Renal pelvis (tissue), 4 donors: ENCODE data around the gene PTK7. TPM values are rescaled to one million over a fixed set of nuclear protein-coding genes. Genes with fewer than 3 reads are reported as not detected.
"Not testable (repeated sequence)": the region's sequence is repeated elsewhere in the genome, so short reads cannot be mapped to it uniquely, and the experiment has no call there.

Experiments
- DNase-seq: peaks from one replicate; pipeline ENCODE4 v3.0.0-alpha.2; 2013
- polyA plus RNA-seq, 3 donors: library from polyadenylated mRNA; unstranded; fragments of 120-200 nt; gene quantifications; one replicate each; pipeline ENCODE4 v1.2.1, GENCODE V29; 2013; ENCODE audit not compliant: insufficient read length in 3 of 3

The PTK7 gene
- polyA plus RNA-seq, 3 donors: 229 to 267 (median 251) TPM

DNA sequence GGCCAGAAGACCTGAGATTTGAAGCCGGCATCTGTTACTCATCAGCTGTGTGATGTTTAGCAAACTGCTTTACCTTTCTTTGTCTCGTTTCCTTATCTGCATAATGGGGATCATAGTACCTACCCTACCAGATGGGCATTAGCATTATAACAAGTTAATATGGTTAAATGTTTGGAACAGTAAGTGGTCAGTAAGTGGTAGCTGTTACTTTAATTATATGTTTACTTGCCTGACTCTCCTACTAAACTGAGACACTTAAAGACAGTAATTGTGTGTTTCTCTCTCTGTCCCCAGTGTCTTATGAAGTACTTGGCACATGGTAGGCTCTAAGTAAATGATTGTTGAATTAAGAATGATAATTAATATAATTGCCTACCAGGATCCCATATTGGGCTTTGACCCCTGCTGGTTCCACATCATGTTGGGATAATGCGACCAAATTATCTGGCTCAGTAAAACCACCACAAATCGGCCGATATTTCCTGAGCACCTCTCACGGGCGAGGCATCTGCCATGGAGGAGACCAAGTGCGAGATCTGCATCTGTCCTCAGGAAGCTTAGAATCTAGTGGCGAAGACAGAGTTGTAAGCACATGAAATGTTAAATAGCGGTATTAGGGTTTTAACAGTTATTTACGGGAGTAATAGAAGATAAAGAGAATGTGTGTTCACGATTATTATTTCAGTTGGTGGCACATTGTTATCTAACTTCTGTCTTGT lies 31.4 kb downstream of the PTK7 start:
- DNase-seq: no peak

GRCh38 chr6:43113431-43114260 lies 37.5 kb downstream of the PTK7 start:
- no peak for DNase-seq

- no peak for DNase-seq
Observed at GRCh38 chr6:43115365-43115764, 39.3 kb downstream of the PTK7 start.

GRCh38 chr6:43117466-43117865 lies 41.4 kb downstream of the PTK7 start:
- not testable (repeated sequence) for DNase-seq

DNA sequence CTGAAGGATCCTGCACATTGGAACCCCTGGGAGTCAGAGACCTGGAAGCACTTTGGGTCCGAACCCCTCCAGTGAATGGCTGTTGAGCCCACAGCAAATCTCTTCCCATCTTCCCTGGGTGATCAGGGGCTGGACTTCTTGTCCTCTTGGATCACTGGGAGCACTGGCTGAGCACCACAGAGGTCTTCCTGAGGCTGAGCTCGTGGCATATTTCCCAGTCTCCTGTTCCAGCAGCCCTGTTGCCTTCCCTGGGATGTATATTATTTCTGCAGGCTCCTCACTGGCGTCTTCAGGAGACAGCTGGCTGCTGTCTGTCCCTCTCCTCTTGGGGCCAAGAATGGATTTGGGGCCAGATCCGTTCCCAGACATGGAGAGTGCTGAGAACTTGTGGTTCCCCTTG lies 43.4 kb downstream of the PTK7 start:
- DNase-seq: no peak

DNA sequence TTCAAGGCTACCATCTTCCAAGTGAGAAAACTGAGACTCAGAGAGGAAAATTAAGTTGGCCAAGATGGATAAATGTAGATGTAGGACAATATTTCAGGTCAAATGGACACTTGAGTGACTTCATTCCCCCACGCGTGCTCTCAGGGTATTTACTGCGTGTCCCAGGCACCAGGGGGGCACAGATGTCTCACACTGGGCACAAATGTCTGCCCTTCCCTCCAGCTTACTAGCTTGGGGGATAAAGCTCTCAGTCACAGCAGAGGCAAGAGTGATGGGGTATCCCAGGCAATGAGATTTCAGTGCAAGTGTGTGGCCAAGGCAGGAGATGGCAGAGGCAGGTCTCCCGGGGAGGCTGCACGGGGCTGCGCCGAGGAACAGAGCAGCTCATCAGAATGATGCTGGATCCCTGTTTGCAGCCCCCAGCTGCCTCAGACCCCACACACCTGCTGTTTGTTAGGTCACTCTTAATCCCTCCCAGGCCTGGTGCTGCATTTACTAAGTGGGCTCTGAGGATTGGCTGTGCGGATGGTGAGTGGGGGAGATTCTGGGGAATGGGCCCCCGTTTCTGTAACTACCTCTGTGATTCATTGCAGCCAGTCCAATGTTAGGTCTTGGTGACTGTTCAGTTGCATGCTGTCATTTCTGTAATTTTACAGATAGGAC lies 44.1 kb downstream of the PTK7 start:
- DNase-seq: no peak

DNA sequence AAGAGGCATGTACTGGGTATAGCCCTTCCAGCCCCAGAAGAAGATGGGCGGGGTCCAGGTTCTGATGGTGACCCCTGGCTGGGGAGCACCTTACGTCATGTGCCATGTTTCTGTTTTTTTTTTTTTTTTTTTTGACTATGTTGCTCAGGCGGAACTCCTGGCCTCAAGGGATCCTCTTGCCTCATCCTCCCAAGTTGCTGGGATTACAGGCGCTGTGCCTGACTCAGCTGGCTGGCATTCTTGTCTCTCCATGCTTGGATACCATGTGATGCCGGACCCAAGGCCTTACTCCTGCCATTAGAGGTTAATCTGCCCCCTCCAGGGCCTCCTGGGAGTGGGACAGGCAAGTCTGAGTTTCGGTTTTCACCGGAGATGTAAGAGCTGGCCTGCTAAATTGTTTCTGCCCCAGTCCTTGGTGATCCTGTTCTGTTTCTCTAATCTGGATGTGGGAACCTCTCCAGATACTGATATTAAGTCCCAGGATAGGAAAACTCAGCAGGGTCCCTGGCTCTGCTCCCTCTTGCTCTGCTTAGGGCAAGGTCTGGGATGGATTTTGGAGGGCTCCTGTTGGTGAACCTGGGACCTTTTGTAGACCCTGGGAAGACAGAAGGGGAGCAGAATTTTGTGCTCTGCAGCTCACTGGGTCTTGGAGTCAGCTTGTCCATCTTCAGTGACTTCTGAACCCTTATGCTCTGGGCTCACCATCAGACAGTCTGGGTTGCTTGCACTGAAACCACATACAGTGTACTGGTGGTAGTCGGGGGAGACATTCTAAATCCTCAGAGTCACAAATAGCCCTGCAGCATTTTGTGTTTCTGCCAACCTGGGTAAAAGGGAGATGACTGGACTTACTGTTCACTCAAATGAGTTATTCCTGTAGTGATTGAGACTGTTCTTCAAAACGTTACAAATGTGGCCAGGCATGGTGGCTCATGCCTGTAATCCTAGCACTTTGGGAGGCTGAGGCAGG lies 45.1 kb downstream of the PTK7 start:
- no peak for DNase-seq

- no peak for DNase-seq
Observed at GRCh38 chr6:43122146-43122545, 46.0 kb downstream of the PTK7 start.

GRCh38 chr6:43123461-43124314 lies 47.6 kb downstream of the PTK7 start:
- no peak for DNase-seq

- no peak for DNase-seq
Observed at GRCh38 chr6:43124481-43124880, 48.4 kb downstream of the PTK7 start.

DNA sequence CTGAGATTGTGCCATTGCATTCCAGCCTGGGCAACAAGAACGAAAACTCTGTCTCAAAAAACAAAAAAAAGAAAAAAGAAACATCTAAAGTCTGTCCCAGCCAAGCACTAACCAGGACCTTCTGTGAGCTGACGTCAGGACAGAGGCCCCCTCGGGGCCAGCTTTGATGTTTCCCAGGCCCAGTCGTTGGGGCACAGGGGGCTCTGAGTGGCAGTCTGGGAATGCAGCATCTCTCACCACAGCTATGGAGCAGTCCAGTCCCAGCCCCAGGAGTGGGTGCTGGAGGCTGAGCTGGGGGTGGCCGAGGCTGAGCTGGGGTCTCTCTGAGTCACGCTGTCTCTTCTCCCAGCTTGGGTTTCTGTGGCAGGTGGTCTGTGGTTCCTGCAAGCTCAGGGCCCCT lies 49.0 kb downstream of the PTK7 start:
- DNase-seq: no peak

DNA sequence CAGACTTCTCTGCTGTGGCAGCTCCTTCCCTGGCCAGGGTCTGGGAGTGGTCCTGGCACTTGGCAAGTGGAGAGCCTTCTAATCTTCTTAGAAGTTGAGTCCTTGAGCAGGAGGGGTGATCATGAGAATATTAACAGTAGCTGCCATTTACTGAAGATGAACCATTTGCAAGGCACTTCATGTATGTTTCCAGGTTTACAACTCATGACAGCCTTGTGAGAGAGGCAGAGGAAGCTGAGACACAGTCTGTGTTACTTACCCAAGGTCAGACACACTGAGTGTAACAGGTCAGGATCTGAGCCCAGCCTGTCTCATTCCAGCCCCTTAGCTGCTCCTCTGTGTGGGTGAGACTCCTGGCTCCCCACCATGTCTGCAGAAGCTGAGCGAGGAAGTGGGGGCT lies 49.4 kb downstream of the PTK7 start:
- no peak for DNase-seq

DNA sequence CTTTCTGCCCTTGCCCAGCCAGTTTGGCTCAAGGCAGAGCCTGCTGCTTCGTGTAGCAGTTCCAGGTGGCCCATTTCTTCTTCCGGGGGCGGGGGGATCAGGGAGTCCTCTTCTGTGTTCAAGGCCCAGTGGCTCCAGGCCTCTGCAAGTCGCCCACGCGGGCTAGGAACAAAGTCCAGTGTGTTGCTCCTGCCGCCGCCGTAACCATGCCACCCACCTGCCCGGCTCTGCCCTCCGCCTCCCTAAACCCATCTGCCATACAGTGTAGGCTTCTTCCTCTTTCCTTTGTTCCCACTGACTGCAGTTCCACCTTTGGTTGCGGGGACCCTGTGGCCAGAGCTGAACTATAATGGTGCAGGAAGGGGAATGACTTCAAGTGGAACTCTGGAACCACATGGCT lies 51.1 kb downstream of the PTK7 start:
- no peak for DNase-seq

DNA sequence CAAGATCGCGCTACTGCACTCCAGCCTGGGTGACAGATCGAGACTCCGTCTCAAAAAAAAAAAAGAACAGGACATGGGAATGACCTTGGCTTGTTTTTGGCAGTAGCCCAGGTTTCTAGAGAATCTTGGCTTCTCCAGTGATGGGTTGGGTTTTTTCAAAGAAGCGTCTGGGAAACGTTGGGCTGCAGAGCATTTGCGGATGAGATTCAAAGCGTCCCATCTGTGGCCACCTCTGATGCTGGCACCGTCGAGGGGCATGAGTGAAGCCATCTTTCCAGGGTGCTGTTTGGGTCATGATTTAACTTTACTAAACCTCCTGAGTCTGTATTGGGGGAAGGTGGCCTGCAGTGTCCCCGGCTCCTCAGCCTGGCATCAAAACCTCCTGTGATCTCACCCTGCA lies 51.8 kb downstream of the PTK7 start:
- no peak for DNase-seq

GRCh38 chr6:43128926-43129325 lies 52.8 kb downstream of the PTK7 start:
- DNase-seq: no peak

DNA sequence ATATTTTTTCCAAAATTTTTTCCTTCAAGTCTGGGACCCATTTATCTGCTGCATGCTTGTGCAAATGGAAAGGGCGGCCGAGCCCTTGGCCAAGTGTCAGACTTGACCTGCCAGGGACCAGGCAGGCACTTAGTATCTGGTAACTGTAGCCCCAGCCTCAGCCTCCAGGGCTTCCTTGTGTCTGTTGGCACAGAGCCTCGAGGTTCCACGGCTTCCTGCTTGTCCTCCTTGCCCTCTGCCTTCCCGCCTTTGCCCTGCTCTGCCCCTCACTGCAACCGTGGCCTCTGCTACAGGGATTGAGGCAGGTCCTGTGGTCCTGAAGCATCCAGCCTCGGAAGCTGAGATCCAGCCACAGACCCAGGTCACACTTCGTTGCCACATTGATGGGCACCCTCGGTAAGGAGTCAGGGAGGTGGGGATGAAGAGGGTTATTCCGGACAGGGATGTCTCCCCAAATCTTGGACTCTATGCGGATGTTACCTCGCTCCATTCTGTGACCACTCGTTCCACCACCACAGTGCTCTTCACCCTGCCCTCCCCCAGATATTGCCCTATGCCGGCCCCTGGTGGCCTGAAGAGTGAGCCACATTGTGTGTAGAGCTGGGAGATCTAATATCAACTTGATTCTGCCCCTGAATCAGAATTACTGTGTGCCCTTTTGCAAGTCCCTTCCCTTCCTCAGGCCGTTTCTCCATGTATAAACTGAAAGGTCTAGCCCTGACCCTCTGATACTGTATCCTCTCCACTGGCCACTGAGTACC lies 53.5 kb downstream of the PTK7 start:
- DNase-seq: no peak

DNA sequence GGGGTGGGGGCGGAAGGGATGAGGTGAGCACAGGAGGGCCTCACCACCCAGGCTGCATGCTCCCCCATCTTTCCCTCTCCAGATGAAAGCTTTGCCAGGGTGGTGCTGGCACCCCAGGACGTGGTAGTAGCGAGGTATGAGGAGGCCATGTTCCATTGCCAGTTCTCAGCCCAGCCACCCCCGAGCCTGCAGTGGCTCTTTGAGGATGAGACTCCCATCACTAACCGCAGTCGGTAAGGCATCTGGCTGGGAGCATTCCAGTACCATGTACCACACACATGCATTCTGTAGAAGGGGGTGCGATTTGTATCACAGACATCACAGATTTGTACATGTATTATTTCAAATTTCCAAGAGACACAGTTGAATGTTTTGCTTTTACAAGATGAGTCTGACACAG lies 54.3 kb downstream of the PTK7 start:
- no peak for DNase-seq

DNA sequence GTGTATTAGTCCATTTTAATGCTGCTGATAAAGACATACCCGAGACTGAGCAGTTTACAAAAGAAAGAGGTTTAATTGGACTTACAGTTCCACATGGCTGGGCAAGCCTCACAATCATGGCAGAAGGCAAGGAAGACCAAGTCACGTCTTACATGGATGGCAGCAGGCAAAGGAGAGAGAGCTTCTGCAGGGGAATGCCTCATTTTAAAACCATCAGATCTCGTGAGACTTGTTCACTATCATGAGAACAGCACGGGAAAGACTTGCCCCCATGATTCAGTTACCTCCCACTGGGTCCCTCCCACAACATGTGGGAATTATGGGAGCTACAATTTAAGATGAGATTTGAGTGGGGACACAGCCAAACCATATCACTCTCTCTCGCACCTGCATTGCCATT lies 55.3 kb downstream of the PTK7 start:
- not testable (repeated sequence) for DNase-seq

- no peak for DNase-seq
Observed at GRCh38 chr6:43138267-43138666, 62.2 kb downstream of the PTK7 start.

DNA sequence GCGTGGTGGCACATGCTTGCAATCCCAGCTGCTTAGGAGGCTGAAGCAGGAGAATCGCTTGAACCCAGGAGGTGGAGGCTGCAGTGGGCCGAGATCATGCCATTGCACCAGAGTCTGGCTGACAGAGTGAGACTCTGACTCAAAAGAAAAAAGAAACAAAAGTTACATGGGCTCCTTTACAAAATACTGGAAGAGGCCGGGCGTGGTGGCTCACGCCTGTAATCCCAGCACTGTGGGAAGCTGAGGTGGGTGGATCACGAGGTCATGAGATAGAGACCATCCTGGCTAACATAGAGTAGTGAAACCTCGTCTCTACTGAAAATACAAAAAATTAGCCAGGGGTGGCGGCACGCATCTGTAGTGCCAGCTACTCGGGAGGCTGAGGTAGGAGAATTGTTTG lies 63.9 kb downstream of the PTK7 start:
- DNase-seq: not testable (repeated sequence)
